NCI-H345 (cell line): Measurements from ENCODE around the gene CLP1.
"Not testable (repeated sequence)": the region's sequence is repeated elsewhere in the genome, so short reads cannot be mapped to it uniquely, and the experiment has no call there.

ENCODE experiments used
- DNase-seq: peaks from one replicate; lab custom pipeline; 2025; lab: John Stamatoyannopoulos, UW

Gene CLP1

GRCh38 chr11:57641011-57641807 is 16.4 kb upstream of the CLP1 start:
- DNase-seq = peak; percentile 49

- no peak for DNase-seq
Observed at GRCh38 chr11:57643802-57644201, 13.8 kb upstream of the CLP1 start.

- DNase-seq = peak; percentile 74
Observed at GRCh38 chr11:57644748-57645688, 12.5 kb upstream of the CLP1 start.

GRCh38 chr11:57645689-57646085 is 11.9 kb upstream of the CLP1 start:
- no peak for DNase-seq

- no peak for DNase-seq
Observed at GRCh38 chr11:57646194-57646798, 11.3 kb upstream of the CLP1 start.

GRCh38 chr11:57646799-57647303 is 10.7 kb upstream of the CLP1 start:
- DNase-seq = no peak

- DNase-seq = no peak
Observed at GRCh38 chr11:57647372-57647771, 10.2 kb upstream of the CLP1 start.

- no peak for DNase-seq
Observed at GRCh38 chr11:57647960-57648800, 9.4 kb upstream of the CLP1 start.

- DNase-seq = no peak
Observed at GRCh38 chr11:57648801-57649735, 8.5 kb upstream of the CLP1 start.

GRCh38 chr11:57649826-57650738 is 7.5 kb upstream of the CLP1 start, which contains the start of gene YPEL4:
YPEL4 (minus strand) TSS chr11:57649912; CDS start chr11:57647107, 2,805 bp downstream.
- peak; percentile 47 for DNase-seq

GRCh38 chr11:57650739-57651090 is 6.8 kb upstream of the CLP1 start:
- DNase-seq = no peak

- no peak for DNase-seq
Observed at GRCh38 chr11:57651408-57651807, 6.2 kb upstream of the CLP1 start.

GRCh38 chr11:57652230-57652629 is 5.3 kb upstream of the CLP1 start:
- not testable (repeated sequence) for DNase-seq

- DNase-seq = no peak
Observed at GRCh38 chr11:57652662-57653061, 4.9 kb upstream of the CLP1 start.

GRCh38 chr11:57653163-57653562 is 4.4 kb upstream of the CLP1 start:
- DNase-seq = no peak

GRCh38 chr11:57656885-57657193 is 723 bp upstream of the CLP1 start:
- no peak for DNase-seq

- no peak for DNase-seq
Observed at GRCh38 chr11:57658023-57658361, 430 bp downstream of the CLP1 start.

GRCh38 chr11:57659669-57660068 is 2.1 kb downstream of the CLP1 start:
- no peak for DNase-seq

- DNase-seq = no peak
Observed at GRCh38 chr11:57662893-57663292, 5.3 kb downstream of the CLP1 start.

GRCh38 chr11:57663975-57664374 is 6.4 kb downstream of the CLP1 start:
- DNase-seq = no peak
